Measurements from ENCODE around the gene HUNK. TPM values are rescaled to one million over a fixed set of nuclear protein-coding genes. Genes with fewer than 3 reads are reported as not detected.

HUNK gene
- total and polyA plus RNA-seq, 2 experiments from 2014 or later, result 1.6 to 5.1 TPM

- no peak overlapping the region for H3K4me3 Mint-ChIP-seq
- ATAC-seq (no peak), DNase-seq (ENCODE audit: low spot score) (no peak)
- no peak overlapping the region for H2AFZ ChIP-seq
- no peaks in the 10 kb centered on the region for H3K4me1 Mint-ChIP-seq
- no peak for TF ChIP-seq EZH2 (IDR thresholded peaks at IDR 0.05; ENCODE audit: low read depth, unreplicated experiment)
- no peak for TF ChIP-seq CREB1 (CRISPR knock-in tag; IDR thresholded peaks at IDR 0.05; ENCODE audit: low read depth)
- no peak for TF ChIP-seq ZNF331 (CRISPR knock-in tag; IDR thresholded peaks at IDR 0.05; ENCODE audit: low read depth)
- no peak for TF ChIP-seq ZNF462 (CRISPR knock-in tag; IDR thresholded peaks at IDR 0.05)
- no peak for TF ChIP-seq POLR2AphosphoS5 (IDR thresholded peaks at IDR 0.05; ENCODE audit: low read depth)
- H3K9me3 Mint-ChIP-seq, result peaks cover 8% of the 10 kb centered on the region
- no peaks in the 10 kb centered on the region; the same call in 1 of the 2 replicates for H4K20me1 ChIP-seq (replicated peaks; ENCODE audit: insufficient read depth)
- H3K4me1 ChIP-seq (ENCODE audit: insufficient read depth), result no peaks in the 10 kb centered on the region
- H3K27me3 ChIP-seq (ENCODE audit: insufficient read depth), result no peaks in the 10 kb centered on the region
- H3K4me2 ChIP-seq, result no peak overlapping the region
- peaks cover 23% of the 10 kb centered on the region for H3K36me3 Mint-ChIP-seq (ENCODE audit: low read depth)
- no peak overlapping the region for H3K27ac ChIP-seq (ENCODE audit: low read depth)
- no peaks in the 10 kb centered on the region for H3K27me3 Mint-ChIP-seq (ENCODE audit: insufficient read depth, low read depth, poor library complexity)
- H3K27ac Mint-ChIP-seq, result no peak overlapping the region
- no peaks in the 10 kb centered on the region for H3K9me2 ChIP-seq (ENCODE audit: insufficient read depth)
- H3F3A ChIP-seq (replicated peaks; ENCODE audit: low read depth), result no peaks in the 10 kb centered on the region
- H3K79me2 ChIP-seq (replicated peaks; ENCODE audit: insufficient read depth), result no peaks in the 10 kb centered on the region
- H3K36me3 ChIP-seq (ENCODE audit: insufficient read depth), result peaks cover 4% of the 10 kb centered on the region; the same call in 1 of the 2 replicates
- H3K4me3 ChIP-seq, result no peak overlapping the region
Observed at GRCh38 chr21:31926498-31926897, 53.7 kb downstream of the HUNK start.

GRCh38 chr21:31927689-31928353 is 55.0 kb downstream of the HUNK start:
- Mint-ChIP-seq H3K27me3 (ENCODE audit: insufficient read depth, low read depth, poor library complexity) (no peaks in the 10 kb centered on the region), H3K9me3 (peaks cover 8% of the 10 kb centered on the region), H3K4me1 (peaks cover 10% of the 10 kb centered on the region), H3K27ac (no peak overlapping the region), H3K4me3 (no peak overlapping the region), H3K36me3 (ENCODE audit: low read depth) (peaks cover 23% of the 10 kb centered on the region)
- H3K4me3 ChIP-seq, result no peak overlapping the region
- H3K27ac ChIP-seq (ENCODE audit: low read depth), result peak overlapping the region; percentile 34; the same call in 1 of the 2 replicates
- no peak for ATAC-seq
- no peak for DNase-seq (ENCODE audit: low spot score)
- H3F3A ChIP-seq (replicated peaks; ENCODE audit: low read depth), result no peaks in the 10 kb centered on the region
- no peaks in the 10 kb centered on the region; the same call in 1 of the 2 replicates for H4K20me1 ChIP-seq (replicated peaks; ENCODE audit: insufficient read depth)
- no peak overlapping the region for H2AFZ ChIP-seq
- peaks cover 4% of the 10 kb centered on the region; the same call in 1 of the 2 replicates for H3K36me3 ChIP-seq (ENCODE audit: insufficient read depth)
- no peaks in the 10 kb centered on the region for H3K79me2 ChIP-seq (replicated peaks; ENCODE audit: insufficient read depth)
- no peak for TF ChIP-seq ETS1 (IDR thresholded peaks at IDR 0.05)
- no peak for TF ChIP-seq EZH2 (IDR thresholded peaks at IDR 0.05; ENCODE audit: low read depth, unreplicated experiment)
- TF ChIP-seq JUNB (IDR thresholded peaks at IDR 0.05; ENCODE audit: unreplicated experiment), result no peak
- no peaks in the 10 kb centered on the region for H3K4me1 ChIP-seq (ENCODE audit: insufficient read depth)
- no peaks in the 10 kb centered on the region for H3K9me2 ChIP-seq (ENCODE audit: insufficient read depth)
- H3K4me2 ChIP-seq, result no peak overlapping the region
- no peaks in the 10 kb centered on the region for H3K27me3 ChIP-seq (ENCODE audit: insufficient read depth)
